LNCaP clone FGC (cell line): ENCODE data around the gene CHST1.

ENCODE experiments used
- DNase-seq: peaks from one replicate; pipeline ENCODE4 v3.0.0-alpha.2; 2011; ENCODE audit warnings: low read depth
- H3K4me3 ChIP-seq: 2 replicates; pipeline ENCODE4 v1.5.1; 2011; ENCODE audit warnings: mild to moderate bottlenecking, low read depth, low read length, control low read depth
- TF ChIP-seq, protein P1 (sequence below): IDR thresholded peaks from 2 replicates; pipeline ENCODE4 v1.5.1; 2012; ENCODE audit warnings: mild to moderate bottlenecking; ENCODE audit not compliant: control insufficient read depth, insufficient read depth; ENCODE audit errors: extremely low read depth

Gene CHST1

DNA sequence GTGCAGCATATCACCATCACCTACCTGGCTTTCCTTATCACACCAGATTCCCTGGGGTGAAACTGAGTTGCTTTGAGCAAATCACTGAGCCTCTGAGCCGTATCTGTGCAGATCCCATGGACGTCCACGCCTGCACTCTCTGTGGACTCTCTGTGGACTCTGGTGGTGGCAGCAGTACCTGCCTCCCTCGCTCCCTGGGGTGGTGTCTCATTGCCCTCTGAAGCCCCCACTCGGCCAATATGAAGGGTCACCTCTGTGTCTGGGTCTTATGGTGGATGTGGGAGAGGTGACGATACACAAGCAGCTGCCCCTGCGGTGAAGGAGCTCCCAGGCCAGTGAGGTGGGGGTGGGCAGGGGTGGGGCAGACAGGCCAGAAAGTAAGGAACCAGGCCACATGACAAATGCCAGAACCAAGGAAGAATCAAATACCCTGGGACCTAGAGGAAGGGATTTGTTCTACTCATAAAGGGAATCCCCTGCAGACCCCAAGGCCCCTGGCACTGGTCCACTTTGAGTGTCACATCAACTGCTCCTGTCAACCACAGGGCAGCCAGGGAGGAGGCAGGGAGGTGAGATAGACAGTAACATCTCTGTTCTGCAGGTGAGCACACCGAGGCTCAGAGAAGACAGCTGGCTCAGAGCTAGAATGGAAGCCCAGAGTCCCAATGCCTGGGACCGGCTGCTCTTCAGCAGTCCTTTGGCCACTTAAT, 9.2 kb upstream of the CHST1 start:
- H3K4me3 ChIP-seq = no peak overlapping the region
- TF ChIP-seq, protein P1, sequence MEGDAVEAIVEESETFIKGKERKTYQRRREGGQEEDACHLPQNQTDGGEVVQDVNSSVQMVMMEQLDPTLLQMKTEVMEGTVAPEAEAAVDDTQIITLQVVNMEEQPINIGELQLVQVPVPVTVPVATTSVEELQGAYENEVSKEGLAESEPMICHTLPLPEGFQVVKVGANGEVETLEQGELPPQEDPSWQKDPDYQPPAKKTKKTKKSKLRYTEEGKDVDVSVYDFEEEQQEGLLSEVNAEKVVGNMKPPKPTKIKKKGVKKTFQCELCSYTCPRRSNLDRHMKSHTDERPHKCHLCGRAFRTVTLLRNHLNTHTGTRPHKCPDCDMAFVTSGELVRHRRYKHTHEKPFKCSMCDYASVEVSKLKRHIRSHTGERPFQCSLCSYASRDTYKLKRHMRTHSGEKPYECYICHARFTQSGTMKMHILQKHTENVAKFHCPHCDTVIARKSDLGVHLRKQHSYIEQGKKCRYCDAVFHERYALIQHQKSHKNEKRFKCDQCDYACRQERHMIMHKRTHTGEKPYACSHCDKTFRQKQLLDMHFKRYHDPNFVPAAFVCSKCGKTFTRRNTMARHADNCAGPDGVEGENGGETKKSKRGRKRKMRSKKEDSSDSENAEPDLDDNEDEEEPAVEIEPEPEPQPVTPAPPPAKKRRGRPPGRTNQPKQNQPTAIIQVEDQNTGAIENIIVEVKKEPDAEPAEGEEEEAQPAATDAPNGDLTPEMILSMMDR = no peak
- no peak for DNase-seq

DNA sequence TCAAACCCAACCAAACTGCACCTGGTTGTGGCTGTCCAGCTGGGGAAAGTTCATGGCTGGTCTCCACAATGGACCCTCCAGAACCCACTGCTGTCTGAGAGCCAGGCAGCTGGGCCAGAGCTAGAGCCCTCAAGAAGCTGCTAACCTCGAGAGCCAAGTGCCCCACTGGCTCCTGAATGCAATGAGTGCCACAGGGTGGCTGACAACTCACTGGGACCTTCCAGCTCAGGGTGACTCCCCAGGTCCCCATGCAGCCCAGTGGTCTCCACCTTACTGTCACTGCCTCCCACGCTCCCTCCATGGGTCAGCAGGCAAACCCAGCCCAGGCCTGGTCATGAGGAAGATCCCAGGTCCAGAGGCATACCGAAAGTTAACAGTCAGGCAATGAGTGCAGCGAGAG, 8.0 kb upstream of the CHST1 start:
- no peak for DNase-seq
- H3K4me3 ChIP-seq = no peak overlapping the region
- TF ChIP-seq, protein P1 = no peak

DNA sequence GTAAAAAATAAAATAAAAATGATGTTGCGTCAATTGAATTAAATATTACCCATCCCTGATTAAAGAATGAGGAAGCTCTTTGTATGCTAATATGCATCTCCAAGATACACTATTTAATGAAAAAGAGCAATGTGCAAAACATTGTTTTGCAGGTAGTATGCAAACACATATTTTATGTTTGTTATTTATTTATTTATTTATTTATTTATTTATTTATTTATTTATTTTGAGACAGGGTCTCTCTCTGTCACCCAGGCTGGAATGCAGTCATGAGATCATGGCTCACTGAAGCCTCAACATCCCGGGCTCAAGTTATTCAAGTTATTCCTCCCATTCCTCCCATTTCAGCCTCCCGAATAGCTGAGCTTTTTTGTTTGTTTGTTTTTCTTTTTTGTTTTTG, 7.2 kb upstream of the CHST1 start:
- TF ChIP-seq, protein P1 = no peak
- H3K4me3 ChIP-seq = no peak overlapping the region
- DNase-seq = no peak

DNA sequence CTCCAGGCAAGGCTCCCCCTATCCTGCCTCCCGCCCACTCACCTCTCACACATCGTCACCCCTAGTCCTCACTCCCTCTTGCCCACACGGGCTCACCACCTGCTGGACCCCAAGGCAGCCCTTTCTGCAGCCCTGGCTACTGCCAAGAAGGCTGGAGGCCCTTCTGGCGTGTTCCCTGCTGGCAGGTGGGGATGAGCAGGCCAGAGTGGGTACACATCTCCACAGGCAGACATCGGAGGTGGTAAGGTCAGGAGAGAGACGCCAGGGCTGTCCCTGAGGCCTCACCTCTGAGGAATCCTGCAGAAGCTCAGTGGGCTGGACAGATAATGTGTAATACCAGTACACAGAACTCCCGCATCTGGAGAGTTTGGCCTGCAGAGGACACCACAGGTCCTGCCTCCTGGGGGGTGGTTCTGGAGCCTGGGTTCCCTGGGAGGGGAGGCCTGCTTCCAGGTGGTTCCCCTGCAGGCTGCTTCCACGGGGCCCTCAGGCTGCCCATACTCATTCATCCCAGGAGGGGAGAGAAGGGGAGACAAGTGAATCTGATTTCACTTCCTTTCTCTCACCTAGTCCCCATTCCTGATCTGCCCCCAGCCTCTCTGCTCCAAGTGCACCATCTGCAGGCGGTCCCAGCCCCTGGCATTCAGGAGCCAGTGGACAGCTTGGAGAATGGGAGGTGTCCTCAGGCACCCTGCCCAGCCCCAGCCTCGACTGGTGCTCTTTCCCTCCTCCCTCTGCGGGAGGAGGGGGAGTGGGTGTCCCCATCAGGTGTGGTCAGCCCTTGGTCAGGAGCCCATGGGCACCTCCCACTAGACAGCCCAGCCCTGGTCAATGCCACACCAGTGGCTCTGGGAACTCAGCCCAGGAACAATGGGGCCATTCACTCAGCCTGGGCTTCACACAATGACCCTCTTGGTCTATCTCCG, 6.1 kb upstream of the CHST1 start:
- no peak overlapping the region for H3K4me3 ChIP-seq
- TF ChIP-seq, protein P1 = no peak
- DNase-seq = no peak

DNA sequence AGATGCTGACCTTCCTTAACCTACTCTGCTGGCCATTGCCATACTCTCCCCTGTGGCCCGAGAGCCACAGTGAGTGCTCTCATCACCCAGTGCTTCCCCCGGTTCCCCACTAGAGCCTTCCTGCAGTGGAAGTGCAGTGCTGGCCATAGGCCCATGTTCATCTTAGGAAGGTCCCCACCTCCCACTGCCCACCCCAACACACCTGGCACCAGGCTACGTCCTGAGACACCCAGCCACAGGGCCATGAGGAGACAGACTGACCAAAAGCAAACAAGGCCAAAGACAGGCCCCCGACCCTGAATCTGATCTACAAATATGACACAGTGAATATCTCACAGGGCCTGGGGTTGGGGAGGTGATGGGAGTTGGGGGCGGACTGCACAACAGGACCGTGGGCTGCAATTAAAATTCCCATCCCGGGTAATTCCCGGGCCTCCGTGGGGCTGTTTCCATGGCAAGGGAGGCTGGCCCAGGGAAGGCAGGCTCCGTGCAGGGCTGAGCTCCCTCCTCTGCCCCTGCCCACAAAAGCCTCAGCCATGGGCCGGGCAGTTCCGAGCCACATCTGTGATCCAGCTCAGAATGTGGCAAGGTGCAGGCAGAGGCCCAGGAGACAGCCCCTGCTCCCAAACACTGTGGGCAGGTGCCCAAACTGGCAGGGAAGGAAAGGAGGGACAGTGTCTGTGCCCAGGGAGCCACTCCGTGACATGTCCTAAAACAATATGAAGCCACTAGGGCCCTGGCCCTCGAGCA, 5.1 kb upstream of the CHST1 start:
- no peak overlapping the region for H3K4me3 ChIP-seq
- no peak for DNase-seq
- TF ChIP-seq, protein P1 = no peak

DNA sequence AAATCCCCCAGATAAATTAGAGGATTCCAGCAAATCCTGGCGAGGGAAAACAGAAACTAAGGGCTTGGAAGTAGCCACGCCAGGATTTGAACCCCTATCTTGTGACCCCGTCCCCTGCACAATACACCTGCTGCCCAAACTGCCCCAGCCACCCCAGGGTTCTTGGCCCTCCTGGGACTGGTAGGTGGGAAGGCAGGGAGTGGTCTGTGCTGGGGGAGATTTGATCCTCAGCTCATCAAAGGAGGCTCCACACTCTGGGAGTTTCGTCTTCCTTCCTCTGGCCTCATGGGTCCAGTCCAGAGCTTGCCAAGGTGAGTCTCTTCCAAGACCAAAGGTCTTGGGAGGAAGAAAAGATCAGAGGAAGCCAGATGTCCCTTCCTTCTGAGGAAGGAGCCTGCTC, 4.5 kb upstream of the CHST1 start:
- H3K4me3 ChIP-seq = no peak overlapping the region
- DNase-seq = no peak
- TF ChIP-seq, protein P1 = no peak
